ENCODE results near the gene GDF3.
A peak's percentile ranks its signal among the peaks of the same experiment; 100 is the strongest.

GDF3 gene

DNA sequence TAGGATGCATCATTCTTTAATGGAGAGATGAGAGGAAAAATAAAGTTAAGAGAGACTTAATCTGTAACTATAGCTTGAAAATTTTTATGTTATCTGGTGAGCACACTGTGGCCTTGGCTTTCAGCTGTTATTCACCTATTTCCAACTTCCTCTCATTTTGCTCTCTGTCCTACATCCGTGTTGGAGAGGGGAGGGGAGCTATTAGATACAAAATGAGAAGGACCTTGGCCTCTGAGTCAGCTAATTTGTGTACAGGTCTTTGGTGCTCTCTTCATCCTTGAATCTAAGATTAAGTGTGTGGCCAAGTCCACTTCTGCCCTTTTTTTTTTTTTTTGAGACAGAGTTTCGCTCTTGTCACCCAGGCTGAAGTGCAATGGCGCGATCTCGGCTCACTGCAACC, 29.0 kb downstream of the GDF3 start:
- DNase-seq, result no peak

DNA sequence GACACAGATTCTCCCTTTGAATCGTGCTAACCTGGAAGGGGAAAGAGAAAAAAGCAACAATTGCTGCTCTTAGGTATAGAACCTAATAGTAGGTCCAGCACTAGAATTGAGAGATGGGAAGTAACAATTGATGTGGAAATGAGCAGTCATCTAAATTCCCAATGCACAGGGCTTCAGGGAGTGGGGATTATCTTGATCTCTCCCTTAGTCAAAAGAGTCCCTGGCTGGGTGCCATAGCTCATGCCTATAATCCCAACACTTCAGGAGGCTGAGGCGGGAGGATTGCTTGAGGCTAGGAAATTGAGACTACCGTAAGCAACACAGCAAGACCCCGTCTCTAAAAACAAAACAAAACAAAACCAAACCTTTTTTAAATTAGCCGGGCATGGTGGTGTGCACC, 33.8 kb downstream of the GDF3 start:
- DNase-seq, result no peak

DNA sequence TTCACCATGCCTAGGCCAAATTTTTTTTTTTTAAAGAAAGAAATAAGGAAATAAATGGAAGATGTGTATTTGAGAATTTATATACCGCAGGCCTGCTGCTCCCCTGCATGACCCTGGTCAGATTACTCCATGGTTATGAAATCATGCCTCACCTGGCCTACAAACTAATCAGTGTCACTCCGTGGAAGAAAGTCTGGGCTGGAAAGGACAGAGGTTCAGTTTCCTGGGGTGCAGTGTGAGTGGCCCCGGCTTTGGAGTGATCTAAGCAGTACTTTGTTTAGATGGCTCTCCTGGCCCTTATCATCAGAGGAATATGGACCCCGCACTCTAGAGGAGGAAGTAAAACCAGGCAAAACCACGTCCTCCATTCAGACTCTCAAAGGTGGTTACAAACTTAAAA, 39.5 kb downstream of the GDF3 start:
- DNase-seq, result no peak

DNA sequence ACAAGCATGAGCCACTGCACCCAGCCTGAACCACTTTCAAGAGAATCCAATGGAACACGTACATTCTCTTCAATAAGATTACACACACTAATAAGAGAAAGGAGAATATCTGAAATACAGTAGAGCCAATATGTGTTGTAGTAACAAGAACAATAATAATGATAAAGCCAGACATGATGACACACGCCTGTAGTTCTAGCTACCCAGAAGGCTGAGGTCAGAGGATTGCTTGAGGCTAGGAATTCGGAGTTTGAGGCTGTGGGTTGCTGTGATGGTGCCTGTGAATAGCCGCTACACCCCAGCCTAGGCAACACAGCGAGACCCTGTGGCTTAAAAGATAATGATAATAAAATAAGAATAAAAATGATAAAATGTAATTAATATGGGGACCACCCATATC, 45.5 kb downstream of the GDF3 start:
- no peak for DNase-seq

DNA sequence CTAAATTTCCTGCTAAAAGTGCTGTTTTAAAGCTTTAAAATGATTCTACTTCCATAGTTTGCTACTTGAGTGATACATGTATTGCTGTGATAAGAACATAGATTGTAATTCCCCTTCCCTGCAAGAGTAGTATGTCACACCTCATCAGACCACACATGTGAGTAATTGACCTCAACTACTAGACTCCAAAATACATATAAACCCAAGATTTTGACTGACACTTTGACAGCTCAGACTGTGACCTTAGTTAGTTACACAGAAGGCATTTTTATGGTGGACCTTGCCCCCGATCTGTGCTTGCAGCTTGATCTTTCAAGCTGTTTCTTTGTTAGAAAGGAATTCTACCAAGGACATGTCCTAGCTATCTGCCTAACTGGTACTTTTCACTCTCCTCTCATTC, 48.5 kb downstream of the GDF3 start:
- DNase-seq, result no peak

DNA sequence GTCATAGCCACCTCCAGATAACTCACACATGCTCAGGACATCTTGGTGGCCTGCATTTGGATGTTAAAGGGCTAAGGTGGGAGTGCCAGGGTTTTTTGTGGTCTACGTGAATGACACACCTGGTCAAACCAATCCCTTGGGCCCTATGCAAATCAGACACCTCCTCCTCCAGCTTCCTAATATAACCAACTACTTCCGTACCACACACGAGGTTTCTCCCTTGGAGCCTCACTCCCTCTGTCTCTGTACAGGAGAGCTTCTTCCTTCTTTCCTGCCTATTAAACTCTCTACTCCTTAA, 49.4 kb downstream of the GDF3 start:
- DNase-seq, result no peak

DNA sequence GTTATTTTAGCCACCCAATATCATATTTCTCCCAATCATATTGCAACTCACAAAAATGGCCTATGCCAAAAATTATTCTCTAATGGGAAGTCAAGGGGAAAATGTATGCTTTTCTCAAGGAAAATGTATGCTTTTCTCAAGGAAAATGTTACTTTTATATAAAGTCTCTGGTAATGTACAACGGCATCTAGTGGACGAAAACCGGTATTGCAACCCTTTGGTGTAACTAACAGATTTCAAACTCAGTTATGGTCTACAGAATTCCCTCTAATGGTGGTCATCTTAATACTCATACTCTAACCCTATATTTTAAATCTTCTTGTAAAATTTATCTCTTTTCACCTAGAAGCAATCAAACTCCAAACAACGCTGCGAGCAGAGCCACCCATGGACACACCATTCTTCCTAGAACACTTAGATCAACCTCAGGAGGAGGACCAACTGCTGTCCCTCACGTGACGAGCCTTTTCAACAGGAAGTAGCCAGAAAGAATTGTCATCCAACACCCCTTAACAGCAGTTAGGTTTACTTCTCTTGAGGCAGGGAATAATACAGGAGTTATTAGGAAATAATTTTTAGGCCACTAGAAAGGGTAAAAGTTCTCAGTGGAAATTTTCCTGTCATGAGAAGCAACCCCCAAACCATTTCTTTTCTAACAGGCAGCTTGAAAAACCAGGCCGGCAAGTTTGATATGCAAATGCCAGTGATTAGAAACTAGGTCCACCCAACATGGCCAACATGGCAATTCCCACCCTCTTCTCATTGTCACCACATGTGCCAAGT, 50.0 kb downstream of the GDF3 start:
- DNase-seq, result no peak

DNA sequence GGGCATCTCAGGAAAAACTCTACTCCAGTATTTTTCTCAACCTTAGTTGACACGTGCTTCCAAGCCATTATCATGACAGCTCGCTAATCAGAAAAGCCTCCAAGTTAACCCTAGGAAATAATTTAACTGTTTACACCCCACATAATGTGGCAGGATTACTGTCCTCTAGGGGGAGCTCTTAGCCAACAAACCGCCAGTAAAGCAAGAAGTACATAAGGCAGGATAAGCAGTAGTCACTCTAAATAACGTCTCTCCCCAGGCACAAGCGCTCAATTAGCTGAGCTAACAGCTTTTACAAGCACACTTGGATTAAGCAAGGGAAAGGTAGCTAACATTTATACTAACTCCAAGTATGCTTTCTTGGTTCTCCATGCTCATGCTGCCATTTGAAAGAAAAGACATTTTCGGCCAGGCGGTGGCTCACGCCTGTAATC, 52.7 kb downstream of the GDF3 start:
- peak; percentile 13 for DNase-seq

DNA sequence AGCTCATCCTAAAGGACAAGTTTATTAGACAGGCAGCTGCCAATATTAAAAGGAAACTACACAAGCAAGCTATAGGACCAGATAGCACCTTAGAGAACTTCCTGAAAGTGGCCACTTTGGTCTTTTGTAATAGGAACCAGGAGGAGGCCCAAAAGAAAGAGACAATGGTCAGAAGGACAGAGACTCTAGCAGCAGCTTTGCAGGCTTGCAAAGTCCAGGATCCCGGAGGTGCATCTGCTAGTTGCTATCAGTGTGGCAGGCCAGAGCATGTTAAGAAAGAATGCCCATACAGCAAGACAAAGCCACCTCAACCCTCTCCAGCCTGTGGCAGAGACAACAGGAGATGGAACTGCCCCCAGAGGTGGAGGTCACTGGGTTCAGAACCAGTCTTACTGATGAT, 53.3 kb downstream of the GDF3 start:
- DNase-seq, result no peak

DNA sequence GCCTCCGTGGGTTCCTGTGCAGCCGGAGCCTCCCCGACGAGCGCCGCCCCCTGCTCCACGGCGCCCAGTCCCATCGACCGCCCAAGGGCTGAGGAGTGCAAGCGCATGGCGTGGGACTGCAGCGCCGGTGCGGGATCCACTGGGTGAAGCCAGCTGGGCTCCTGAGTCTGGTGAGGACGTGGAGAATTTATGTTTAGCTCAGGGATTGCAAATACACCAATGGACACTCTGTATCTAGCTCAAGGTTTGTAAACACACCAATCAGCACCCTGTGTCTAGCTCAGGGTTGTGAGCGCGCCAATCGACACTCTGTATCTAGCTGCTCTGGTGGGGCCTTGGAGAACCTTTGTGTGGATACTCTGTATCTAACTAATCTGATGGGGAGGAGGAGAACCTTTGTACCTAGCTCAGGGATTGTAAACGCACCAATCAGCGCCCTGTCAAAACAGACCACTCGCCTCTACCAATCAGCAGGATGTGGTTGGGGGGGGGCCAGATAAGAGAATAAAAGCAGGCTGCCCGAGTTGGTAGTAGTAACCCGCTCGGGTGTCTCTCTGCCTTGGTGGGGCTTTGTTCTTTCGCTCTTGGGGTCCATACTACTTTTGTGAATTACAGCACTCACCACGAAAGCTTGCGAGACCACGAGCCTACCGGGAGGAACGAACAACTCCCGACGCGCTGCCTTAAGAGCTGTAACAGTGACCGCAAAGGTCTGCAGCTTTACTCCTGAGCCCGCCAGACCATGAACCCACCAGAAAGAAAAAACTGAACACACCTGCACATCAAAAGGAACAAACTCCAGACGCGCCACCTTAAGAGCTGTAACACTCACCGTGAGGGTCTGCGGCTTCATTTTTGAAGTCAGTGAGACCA, 55.2 kb downstream of the GDF3 start:
- DNase-seq, result peak; percentile 46
